Measurements from ENCODE around the gene XPNPEP1. TPM values are rescaled to one million over a fixed set of nuclear protein-coding genes. Genes with fewer than 3 reads are reported as not detected.

XPNPEP1 gene
- polyA plus RNA-seq, 10 donors: 52.5 to 83.3 (median 67.0) TPM

DNA sequence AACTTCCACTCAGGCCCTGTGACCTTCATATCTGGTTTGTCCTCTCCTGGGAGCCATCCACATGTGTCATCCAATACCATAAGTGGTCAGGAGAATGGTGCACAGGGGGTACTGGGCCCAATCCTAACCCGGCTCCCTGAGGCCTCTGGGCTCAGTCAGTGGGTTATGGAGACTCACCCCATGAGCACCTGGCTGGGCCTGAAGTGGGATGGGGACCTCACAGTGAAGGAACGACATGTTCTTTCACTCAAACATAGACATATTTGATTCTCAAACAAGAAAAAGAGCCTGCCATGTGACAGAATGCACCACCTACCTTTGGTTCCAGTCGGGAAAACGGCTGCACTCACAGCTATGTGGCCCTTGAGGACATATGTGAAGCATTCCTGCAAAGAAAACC is 51.8 kb downstream of the XPNPEP1 start:
- DNase-seq: no peak

DNA sequence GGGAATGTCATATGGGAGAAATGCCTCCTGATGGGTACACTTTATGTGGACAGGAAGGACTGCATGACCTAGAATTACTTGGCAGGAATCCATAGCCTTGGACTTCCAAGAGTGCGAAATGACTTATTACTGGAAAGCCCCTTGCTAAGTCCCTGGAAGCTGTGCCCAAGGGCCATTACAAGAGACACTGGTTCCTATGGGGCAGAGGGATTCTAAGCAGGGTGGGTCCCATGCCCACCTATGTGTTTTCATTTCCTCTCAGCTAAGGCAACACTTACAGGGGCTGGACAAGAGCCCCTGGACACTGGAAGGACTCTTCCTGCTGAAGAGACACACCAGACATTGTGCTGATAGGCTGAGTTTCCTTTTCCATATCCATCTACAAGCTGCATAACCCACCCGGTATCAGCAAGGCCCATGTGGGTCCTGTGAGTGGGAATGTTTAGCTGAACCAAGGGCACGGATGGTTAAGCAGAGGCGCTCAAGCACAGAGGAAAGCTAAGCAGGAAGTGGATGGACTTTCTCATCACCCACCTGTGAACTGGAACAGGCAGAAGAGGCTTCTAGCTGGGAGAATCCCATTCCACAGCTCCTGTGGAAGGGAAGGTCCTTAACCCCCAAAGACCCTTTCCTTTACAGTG is 56.2 kb downstream of the XPNPEP1 start:
- no peak for DNase-seq

DNA sequence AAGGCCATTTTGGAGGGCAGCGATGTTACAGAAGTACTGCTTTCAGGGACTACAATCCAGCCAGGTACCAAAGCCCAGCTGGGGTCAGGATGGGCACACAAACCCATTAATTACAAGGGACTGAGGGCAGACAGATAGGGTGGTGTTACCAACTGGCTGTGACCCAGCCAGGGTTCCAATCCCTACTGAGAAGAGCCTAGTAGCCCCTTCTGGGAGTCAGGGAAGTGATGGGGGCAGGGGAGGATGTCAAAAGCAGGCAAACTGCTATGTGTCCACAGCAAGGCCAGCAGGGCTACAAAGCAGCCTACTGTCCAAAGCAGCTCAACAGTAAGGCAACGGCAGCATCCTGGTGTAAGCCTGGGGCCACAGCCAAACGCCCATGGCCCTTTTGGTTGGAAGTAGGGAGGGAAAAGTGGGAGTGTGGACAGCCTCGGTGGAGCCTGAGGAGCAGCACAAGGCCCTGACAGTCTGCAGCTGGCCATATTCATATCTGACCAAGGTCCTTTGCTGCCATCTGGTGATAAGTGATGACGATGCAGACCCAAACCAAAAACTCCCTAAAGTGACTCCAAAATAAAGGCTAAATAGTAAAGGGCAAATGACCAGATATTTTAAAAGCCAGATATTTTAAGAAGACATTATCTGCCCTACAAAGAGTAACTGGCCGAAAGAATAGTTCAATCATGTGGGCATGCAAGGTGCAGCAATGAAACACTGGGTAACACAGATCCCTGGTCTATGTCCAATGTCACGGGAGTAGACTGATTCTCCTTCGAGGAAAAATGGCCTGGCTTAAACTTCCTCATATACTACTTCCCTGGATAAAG is 56.9 kb downstream of the XPNPEP1 start:
- no peak for DNase-seq

DNA sequence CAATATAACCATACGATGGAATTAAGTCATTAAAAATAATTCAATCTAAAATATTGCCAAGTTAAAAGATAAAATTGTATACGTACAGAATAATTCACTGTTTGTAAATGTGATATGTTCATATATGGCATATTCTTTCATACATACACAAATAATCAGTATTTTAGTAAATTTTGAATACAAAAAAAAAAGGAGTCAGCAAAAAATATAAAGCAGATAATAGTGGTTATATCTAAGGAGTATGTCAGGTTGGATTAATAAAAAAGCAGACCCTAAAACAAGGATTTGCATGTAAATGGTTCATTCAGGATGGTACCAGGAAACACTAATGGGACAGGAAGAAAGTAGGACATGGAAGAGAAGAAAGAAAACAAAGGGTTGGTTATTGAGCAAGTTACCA is 59.5 kb downstream of the XPNPEP1 start:
- DNase-seq: no peak

DNA sequence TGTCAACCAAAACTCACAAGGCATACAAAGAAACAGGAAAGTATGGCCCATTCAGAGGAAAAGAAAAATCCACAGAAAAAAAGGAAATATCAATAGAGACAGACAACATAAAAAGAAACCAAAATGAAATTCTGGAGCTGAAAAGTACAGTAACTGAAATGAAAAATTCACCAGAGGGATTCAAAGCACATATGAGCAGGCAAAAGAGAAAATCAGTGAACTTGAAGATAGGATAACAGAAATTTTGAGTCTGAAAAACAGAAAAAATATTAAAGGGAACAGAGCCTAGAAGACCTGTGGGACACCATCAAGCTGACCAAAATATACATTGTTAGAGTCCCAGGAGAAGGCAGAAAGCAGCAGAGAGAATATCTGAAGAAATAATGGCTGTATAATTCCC is 60.6 kb downstream of the XPNPEP1 start:
- DNase-seq: no peak

DNA sequence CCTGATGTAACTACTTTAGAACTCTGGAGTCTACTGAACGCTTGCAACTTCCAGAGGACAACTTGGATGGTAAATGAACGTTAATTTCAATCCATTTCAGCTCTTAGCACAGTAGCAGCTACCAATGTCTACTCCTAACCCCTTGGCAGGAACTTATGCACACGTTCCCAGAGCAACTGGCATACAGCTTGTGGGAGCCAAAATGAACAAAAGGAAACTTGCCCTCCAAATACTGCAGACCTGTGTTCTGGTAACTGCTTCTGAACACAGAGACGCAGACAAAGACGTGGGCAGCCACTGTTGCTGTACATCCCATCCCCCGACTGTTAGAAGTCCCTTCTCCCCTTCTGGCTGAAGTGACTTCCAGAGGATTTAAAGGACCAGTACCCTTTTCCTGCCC is 61.3 kb downstream of the XPNPEP1 start:
- no peak for DNase-seq

DNA sequence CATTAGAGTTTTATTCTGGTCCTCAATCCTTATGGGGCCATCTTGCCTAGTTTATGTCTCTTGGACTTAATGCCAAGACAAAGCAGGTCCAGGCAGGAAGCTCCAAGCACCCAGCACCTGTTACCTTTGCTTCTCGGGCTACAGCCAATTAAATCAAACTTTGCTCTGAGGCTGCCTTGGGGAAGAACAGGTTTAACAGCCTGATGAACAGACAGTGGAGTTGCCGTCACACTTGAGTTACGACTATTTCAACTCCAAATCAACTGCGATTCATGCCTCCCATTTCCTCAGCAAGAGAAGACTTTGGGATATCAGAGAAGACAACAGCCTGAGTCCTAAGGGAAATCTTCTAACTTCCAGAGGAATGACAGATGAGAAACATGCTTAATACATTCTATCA is 62.2 kb downstream of the XPNPEP1 start:
- DNase-seq: no peak

DNA sequence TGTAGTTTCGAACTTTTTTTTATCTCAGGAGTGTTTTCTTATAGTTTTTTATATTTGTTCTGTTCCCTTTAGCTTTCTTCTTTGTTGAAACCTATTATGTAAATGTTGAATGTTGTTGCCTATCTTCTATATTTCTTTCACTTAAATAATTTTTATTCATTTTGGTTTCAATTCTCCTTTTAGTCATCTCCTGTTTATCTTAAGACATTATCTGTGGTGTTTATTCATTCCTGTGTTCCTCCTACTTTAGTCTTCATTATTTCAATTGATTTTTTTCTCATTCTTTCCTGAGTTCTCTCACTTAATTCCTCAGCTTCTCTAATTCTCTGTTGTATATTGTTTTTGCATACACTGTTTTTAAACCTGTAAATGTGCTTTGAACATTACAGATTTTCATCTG is 64.1 kb downstream of the XPNPEP1 start:
- no peak for DNase-seq

DNA sequence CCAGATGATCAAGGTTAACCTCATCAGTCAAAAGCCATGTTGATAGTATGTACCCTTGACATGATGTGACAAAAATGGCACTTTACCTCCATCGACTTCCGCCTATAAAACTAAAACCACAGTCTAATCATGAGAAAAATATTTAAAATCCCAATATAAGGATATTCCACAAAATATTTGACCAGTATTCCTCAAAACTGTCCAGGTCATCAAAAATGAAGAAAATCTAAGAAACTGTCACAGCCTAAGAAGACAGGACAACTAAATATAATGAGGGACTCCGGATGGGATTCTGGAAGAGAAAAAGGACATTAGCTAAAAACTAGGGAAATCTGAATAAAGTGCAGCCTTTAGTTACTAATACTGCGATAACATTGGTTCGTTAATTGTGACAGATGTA is 67.6 kb downstream of the XPNPEP1 start:
- no peak for DNase-seq

DNA sequence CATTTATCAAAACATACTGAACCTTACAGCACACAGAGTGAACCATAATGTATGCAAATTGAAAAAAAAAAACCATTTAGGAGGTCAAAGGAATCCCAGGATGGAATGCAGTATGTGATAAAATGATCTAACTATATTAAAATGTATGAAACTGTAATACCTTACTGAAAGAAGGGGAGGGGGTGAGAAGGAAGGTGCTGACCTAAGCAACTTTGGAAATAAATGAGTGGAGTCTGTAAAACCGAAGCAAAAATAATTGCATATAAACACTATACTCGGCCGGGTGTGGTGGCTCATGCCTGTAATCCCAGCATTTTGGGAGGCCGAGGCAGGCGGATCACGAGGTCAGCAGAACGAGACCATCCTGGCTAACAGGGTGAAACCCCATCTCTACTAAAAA is 69.4 kb downstream of the XPNPEP1 start:
- DNase-seq: no peak

DNA sequence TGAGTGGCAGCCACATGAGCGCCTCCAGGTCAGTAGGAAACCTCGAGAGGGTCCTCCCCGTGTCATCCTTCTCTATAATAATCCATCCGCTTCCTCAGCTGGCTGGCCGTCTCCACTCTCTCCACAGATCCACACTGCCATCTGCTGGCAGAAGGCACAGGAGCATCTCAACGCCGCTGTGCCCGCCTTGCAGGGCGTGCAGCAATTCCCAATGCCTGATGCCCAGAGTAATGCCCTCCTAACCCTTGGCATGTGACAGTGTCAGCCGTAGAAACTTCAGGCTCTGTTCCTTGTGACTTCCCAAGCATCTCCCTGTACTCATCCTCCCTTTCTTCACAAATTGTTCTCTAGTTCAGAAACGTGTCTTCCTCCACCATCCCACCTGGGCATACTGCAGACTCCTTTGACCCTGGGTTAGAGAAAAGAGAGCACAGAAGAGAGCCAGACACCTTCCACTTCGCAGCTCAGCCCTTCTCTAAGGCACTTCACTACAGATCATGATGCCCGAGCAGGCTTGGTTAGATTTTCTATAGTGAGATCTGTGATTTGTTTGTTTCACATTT is 70.8 kb downstream of the XPNPEP1 start:
- DNase-seq: peak; percentile 67 to 84 (median 77)

DNA sequence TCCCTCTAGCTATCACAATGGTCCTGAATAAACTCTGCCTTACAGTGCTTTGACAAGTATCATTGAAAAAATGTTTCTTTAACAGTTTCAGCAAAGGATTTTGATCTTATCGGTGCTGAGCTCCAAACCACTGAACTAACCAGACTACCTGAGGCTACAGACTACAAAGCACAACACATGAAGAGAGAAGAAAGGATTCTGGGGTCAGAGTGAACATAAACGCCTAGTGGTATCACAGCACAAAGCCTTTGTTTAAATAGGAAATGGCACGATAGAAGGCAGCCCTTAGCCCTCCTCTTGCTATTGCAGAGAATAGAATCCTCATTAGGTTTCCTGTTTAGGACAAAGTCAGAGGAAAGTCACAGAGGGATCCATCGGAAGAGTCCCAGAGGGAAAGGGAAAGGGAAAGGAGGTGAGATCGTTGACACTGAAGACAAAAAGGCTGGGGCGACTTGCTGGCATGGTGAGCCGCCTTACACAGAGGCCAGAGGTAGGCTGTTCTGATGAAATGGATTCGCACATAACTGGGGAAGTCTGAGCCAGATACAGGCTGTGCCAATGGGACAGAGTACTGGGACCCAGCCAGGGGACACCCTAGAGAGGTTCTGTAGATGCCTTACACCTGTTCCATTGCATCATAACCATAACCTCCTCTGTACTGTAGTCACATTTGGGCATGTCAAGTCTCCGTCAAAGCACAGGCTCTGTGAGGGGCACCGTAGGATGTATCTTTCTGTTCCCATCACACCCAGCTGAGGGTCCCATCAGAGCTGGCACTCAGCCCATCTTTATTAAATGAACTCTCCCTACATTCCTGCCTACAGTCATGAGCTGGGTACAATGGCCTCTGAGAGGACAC is 71.5 kb downstream of the XPNPEP1 start:
- no peak for DNase-seq

DNA sequence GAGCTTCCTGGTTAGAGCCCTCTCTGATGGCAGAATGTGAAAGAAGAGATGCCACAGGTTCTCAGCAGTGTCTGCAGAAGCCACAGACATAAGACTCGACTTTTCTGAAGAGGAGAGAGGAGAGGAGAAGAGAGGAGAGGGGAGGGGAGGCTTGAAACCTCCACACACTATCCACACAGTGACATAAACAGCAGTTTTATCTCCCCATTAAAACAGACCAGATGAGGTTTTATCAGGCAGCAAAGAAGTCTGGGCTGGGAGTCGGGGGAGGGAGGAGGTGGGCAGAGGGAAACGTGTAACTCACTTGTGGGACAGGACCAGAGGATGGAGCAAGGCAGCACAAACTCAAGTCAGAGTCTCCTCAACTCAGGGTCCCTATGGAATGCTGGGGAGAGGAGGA is 76.5 kb downstream of the XPNPEP1 start:
- no peak for DNase-seq

DNA sequence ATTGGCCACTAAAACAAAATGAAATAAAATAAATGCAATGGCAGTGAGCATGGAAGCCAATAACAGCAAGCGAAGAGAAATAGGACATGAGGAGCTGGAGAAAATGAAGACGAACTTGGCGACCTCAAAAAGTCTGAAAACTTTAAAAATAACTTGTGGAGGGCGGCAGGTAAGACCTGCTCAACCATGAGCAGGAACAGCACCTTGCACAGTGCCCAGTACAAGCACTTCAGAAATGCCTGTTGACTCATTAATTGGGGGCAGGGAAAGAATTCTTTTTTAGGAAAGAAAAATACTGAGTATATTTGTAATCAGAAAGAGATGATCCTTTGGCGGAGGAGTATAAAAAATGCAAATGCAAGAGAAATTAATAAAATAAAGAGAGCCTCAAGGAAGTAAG is 78.0 kb downstream of the XPNPEP1 start:
- DNase-seq: no peak

DNA sequence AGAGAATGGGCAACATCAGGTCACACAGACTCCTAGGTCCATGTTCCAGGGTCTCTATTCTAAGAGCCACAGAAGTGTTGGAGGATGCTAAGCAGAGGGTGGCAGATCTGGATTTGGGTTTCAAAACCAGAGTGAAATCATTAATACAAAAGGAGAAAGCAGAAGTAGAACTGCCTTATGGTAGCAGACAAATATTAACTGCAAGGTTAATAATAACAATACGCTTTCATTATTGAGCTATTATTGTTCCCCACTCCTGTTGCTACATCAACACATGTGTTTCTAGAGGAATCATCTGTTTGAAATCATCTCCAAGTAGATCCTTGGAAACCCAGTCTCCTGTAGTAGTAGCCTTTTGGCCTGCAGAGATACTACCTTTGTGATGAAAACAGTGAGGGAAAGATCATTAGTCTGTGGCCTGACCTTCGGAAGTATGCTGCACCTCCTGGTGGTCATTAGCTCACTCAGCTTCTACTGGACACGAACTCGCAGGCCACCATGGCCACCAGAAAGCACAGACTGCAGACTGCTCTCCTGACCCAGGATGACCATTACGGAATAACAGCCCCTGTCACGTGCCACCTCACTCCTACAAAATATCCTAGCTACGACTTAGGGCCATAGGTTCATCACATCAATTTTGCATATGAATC is 84.6 kb downstream of the XPNPEP1 start:
- no peak for DNase-seq

DNA sequence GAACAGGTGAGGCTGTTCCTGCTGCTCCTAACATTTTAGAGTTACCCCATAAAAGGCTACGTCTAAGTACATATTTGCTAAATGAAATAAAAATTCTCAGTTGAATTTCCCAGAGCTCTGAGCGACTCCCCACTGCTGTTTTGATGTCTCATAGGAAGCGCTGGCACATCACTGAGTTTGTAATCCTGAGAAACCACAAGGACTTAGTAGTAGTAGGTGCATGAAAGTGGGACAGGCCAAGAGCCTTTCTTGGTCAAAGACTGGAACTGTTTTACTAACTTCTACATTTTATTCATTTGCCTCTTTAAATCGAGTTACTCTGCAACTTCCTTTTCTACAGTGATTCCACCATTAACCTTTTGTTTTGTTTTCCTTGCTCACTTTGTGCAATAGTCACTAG is 85.9 kb downstream of the XPNPEP1 start:
- DNase-seq: no peak

DNA sequence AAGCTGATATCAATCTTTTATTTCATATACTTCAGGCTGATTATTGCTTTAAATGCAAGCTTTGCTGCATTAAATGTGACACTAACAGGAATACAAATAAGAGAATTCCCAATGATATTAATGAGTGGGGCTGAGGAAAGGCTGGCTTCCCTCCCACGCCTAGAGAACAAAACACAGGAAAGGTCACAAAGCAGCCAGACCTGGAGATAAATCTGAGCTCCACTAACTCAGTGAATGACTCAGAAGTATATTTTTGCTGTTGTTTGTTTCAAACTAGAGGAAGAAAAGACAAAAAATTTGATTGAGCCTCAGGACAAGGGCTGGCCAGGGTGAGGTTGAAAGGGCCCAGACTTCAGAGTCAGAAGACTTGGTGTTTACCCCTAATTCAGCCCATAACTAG is 88.1 kb downstream of the XPNPEP1 start:
- DNase-seq: no peak

DNA sequence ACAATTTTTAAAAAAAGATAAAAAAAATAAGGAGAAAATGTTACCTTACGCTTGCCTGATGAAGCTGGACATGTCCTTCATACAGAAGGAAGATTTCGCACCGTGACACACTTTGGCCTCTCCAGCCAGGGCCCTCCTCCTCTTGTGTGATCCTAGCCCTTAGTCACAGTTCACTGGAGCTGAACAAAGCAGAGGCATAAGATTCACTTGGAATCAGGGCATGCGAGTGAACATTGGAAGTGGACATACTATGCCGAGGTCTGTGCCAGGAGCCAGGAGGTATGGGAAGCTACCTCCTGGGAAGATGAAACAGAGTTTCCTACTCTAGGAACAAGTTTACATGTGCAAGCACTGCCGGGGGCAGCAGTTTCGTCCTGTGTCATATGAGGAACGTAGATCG is 91.5 kb downstream of the XPNPEP1 start:
- no peak for DNase-seq

DNA sequence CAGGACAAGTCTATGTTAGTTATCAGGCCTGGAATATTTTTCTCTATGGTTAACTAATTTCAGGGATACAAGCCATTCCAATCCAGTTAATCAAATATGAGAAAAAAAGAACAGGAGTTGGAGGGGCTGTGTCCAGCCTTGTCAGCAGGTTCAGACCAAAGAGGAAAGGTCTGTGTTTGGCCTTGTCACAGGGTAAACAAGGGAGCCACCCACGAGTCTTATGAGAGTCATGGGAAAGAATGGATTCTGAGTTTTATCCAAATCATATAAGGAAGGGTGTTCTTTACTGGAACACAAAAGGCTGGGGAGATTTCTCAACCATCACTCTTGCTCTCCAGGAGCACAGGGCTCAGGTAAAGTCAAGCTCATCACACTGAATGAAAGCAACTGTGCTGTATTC is 99.1 kb downstream of the XPNPEP1 start:
- no peak for DNase-seq

DNA sequence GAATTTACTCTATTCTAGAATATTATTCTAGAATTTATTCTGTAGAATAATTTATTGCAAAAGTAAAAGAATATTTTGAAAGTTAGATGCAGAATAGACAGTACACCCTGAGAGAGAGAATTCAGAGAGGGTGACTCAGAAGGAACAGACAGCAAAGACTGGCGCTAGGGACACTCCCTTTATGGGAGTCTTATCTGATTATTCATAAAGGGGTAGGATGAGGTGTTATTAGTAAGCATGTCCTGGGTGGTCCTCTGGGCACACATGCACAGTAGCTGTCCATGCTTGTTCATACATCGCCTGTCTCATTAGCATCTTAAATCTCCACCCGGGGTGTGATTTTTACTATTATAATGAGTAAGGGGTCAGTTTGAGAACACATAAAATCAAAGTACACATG is 100.1 kb downstream of the XPNPEP1 start:
- DNase-seq: no peak

DNA sequence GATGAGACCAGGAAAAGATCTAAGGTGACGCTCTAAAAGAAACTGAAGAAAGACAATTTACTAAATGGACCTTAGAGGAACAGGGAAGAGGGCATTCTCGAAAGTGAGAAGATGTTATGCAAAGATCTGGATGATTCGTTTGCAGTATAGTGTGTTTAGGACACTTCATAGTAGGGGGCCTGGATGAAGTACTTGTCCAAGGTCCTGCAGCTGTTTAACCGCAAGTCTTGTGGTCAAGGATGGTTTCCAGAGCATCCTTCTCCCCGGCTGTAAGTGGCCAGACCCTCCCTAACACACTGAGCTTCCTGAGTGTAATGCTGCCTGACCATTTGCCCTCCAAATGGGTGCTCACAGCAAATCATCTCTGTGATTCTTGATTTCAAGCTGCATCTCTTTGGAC is 101.6 kb downstream of the XPNPEP1 start:
- DNase-seq: no peak
